Amniotic epithelial cell (primary cell): ENCODE measurements around the gene ZER1.

Experiments used
- DNase-seq: peaks from one replicate; pipeline ENCODE4 v3.0.0-alpha.2; 2010; ENCODE audit warnings: low read depth

The ZER1 gene

DNA sequence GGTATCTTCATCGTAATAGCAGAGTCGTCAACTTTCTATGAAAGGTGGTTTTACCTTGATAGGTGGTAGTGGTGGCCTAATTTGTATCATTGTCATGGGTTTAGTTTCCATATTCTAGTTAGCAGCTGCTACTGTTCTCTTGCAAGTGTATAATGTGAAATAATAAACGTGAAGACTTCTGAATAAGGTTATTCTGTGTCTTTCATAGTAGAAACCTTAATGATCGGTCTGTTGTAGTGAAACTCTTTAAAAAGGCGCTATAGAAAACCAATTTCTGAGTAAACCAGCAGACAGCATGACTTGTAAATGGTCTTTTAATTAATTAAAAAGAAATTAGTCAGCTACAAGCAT is 81.1 kb downstream of the ZER1 start:
- no peak for DNase-seq

DNA sequence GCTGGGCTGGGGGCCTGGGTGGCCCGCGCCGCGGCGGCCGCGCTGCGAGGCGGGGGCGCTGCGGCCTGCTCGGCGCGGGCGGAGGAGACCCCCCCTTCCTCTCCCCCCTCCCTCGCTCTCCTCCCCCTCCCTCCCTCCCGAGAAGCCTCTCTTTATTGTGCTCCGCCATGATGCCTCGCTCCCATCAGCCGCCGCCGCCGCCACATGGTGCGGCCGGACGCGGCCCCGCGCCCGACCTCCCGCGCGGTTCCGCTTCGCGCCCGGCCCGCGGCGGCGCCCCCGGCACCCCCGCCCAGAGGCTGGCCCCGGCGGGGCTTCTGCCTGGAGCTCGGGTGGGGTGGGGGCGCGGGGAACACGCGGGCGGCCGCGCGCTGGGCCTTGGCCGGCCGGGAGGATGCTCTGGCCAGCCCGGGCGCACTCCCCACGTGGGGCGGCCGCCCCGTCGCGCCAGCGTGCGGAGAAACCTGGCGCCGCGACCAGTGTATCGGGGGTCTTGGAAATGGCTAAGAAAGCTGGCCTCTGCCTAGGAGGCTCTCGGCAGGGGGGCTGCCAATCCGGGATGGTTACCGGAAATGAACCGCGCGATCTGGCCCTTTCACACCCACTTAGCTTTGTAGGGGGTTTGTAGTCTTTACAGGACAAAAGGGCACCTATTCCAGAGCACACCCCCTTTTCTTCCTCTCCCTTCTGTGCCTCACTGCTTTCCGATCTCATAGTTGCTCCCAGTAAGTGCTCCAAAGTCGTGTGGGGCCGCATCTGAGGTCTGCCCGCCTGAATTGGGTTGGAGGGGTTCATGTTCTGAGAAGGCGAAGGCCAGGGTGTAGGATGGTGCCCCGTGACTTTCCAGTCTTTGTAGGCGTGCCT is 81.7 kb downstream of the ZER1 start:
- DNase-seq = peak; percentile 36

GRCh38 chr9:128689293-128689774 is 82.4 kb downstream of the ZER1 start:
- no peak for DNase-seq

DNA sequence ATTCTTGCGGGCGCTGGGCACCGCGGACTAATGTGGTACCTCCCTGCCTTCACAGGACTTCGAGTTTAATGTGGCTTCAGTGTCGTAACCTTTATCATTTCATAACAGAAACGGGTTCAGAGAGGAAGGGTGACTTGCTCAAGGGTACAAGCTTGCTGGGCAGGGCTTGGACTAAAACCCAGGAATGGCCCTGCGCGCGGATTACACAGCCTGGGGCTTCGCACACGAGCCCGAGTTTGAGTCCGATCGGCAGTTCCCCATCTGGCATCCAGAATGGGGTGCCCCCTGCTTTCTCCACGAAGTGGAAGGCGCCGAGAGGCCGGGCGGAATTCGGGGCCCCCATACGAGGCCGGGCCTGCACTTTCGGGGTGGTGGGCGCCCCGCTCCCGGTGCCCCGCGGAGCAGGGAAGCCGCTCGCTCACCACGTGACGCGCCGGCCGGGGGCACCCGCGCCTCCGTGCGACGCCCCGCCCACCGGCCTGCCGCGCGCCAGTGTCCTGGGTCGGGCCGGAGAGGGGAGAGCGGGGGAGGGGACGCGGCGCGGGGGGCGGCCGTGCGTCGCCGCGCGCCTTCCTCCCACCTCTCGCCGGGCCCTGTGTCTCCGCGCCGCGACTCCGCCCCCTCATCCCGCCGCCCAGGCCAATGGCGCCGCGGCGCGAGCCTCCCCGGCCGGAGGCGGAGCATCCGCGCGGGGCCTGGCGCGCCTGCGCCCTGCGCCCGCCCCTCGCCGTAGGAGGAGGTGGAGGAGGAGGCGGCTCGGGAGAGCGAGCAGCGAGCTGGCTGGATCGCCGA is 83.0 kb downstream of the ZER1 start, which contains the start of gene SET:
Gene SET, plus strand, starts transcription at position 722 of the 792 bp plus-strand sequence. CDS start 361 bp downstream, outside the sequence.
- DNase-seq = peak; percentile 85

DNA sequence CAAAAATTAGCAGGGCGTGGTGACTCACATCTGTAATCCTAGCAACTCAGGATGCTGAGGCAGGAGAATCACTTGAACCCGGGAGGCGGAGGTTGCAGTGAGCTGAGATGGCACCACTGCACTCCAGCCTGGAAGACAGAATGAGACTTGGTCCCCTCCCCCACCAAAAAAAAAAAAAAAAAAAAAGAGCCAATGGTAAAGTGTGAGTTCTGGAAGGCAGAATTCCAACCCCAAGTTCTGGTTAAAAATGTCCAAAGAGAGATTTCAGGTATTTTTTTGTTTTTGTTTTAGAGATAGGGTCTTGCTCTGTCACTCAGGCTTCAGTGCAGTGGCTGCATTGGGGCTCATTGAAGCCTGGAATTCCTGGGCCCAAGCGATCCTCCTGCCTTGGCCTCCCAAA is 84.3 kb downstream of the ZER1 start:
- DNase-seq = no peak

DNA sequence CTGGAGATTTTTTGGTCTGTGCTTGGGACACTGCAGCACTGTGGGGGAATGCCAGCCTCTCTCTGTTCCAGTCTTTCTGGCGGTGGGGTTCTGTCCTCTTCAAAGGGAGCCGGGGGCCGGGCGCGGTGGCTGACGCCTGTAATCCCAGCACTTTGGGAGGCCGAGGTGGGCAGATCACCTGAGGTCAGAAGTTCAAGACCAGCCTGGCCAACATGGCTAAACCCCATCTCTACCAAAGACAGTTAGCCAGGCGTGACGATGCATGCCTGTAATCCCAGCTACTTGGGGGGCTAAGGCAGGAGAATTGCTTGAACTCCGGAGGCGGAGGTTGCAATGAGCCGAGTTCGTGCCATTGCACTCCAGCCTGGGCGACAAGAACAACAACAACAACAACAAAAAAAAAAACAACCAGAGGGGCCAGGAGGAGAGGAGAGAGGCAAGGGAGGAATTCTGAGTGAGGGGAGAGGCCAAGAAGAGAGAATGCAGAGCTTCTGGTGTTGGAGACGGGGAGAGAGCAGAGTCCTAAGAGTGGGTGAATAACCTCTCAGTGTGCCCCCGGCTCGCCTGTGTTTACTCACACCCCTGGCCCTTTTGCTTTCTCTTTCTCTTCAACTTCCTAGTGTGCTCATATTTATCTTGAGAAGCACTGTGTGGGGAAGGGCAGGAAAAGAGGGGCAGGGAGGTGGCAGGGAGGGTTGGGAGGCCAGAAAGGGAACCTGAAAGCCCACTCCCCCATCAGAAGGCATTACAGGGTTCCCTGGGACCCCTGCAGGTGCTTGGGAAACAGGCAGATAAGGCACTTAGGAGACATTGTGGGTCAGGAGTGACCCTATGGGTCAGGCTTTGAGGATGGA is 85.9 kb downstream of the ZER1 start:
- DNase-seq = peak; percentile 51

GRCh38 chr9:128684325-128685199 is 87.2 kb downstream of the ZER1 start:
- DNase-seq = peak; percentile 76

DNA sequence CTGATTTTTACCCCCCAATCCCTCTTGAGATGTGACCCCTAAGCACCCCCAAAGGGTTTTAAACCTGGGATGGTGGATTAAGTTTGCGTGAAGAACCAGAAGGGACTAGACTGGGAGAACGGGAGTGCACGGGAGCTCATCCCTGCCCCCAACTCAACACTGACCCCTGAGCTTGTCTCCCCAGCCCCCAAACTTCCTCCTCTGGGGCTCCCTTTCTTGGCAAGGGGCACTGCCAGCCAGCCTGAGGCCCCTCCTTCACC is 87.7 kb downstream of the ZER1 start:
- DNase-seq = no peak

DNA sequence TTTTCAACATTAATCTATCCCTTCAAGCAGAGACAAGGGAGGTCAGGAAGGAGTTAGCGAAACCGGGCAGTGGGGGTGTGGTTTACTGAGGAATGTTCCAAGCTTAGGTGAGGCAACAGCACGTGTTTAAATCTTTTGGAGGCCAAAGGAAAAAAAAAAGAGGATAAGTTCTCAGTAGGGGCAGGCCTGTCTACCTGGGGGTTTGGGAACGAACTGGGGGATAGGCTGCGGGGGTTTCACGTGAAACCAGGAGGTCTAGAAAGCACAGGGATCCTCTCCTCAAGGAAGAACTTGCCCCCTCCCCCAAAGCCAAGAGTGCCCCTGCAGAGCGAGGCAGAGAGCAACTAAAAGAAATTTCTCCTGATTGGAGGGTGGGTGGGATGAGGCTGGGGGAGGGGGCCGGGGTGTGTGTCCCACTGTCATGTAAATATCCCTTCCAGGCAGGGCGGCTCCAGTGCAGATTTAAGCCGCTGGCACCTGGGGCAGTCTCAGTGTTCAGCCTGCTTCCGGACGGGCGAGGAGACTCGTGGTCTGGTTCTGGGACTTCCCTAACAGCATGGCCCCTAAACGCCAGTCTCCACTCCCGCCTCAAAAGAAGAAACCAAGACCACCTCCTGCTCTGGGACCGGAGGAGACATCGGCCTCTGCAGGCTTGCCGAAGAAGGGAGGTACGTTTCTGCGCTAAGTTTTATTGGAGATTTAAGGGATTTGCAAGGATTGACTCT is 88.2 kb downstream of the ZER1 start:
- peak; percentile 97 for DNase-seq
